Measurements from ENCODE around the gene PIGQ. TPM values are rescaled to one million over a fixed set of nuclear protein-coding genes. Genes with fewer than 3 reads are reported as not detected.

The PIGQ gene
- total RNA-seq, 1 experiment from 2014 or later = 58.0 TPM

GRCh38 chr16:606656-607307 lies 37.0 kb downstream of the PIGQ start:
- no peak overlapping the region for H3K4me2 ChIP-seq (ENCODE audit: insufficient read depth, insufficient read length, low read length)
- TF ChIP-seq CTCF (conservative IDR thresholded peaks at IDR 0.05) = no peak
- H3K4me1 Mint-ChIP-seq = peaks cover 11 to 13% of the 10 kb centered on the region in 2 experiments
- peaks cover 2% of the 10 kb centered on the region for H3K79me1 ChIP-seq (ENCODE audit: insufficient read depth, low read depth, low read length, poor library complexity, severe bottlenecking)
- 0 out of 2 replicates have a peak overlapping the region, but pooled peaks have one; percentile 29 for H2BK15ac ChIP-seq (ENCODE audit: low read depth, low read length)
- no peaks in the 10 kb centered on the region for H4K20me1 ChIP-seq (ENCODE audit: control insufficient read depth, insufficient read depth, insufficient read length)
- no CpG with 5 or more reads among the region's 22 CpGs for WGBS (ENCODE audit: extremely low coverage, insufficient read length, low lambda C conversion rate)
- no peak overlapping the region for H3K56ac ChIP-seq (ENCODE audit: insufficient read length, low read depth, low read length)
- H4K91ac ChIP-seq (ENCODE audit: insufficient read length, low read depth, low read length) = no peak overlapping the region
- H3K9me3 Mint-ChIP-seq = peaks cover 16 to 18% of the 10 kb centered on the region in 2 experiments
- H2BK20ac ChIP-seq (ENCODE audit: low read depth, low read length, poor library complexity, severe bottlenecking) = no peak overlapping the region
- no peak overlapping the region for H2BK5ac ChIP-seq (ENCODE audit: insufficient read length, low read length)
- no peaks in the 10 kb centered on the region for H3K79me2 ChIP-seq (ENCODE audit: insufficient read depth, low read length)
- no peak overlapping the region for H4K5ac ChIP-seq (ENCODE audit: insufficient read length, low read depth, low read length)
- no peak overlapping the region for H2AFZ ChIP-seq (ENCODE audit: low read length)
- no peak overlapping the region for H3T11ph ChIP-seq (ENCODE audit: low read length)
- peaks cover 12 to 18% (median 13%) of the 10 kb centered on the region in 3 experiments for H3K36me3 Mint-ChIP-seq (ENCODE audit: insufficient read depth in 1 of 3, low read depth in 3 of 3)
- no peak overlapping the region for H3K4ac ChIP-seq (ENCODE audit: low read depth, low read length)
- H3K23me2 ChIP-seq (ENCODE audit: insufficient read length, low read depth, low read length, poor library complexity, severe bottlenecking) = no peaks in the 10 kb centered on the region
- H3K4me3 Mint-ChIP-seq = no peak overlapping the region
- H3K27ac Mint-ChIP-seq = peak overlapping the region in 1 of 3 experiments; percentile 47; a peak in 1 of 7 replicates
- H3K27me3 ChIP-seq (ENCODE audit: insufficient read depth, low read length) = no peaks in the 10 kb centered on the region
- H4K8ac ChIP-seq (replicated peaks; ENCODE audit: insufficient read length, low read depth, low read length) = no peak overlapping the region
- H2BK12ac ChIP-seq (ENCODE audit: insufficient read length, low read depth, low read length) = no peak overlapping the region
- H3K23ac ChIP-seq (ENCODE audit: insufficient read length, low read depth, low read length) = no peak overlapping the region
- no peak overlapping the region for H3K18ac ChIP-seq (ENCODE audit: insufficient read length, low read depth, low read length)
- H2BK120ac ChIP-seq (ENCODE audit: low read depth, low read length, poor library complexity, severe bottlenecking) = no peak overlapping the region
- peaks cover 12% of the 10 kb centered on the region for H3K27me3 Mint-ChIP-seq (ENCODE audit: low read depth)
- H3K9me3 ChIP-seq (ENCODE audit: control insufficient read depth, low read depth, low read length) = no peaks in the 10 kb centered on the region
- no peak overlapping the region for H3K14ac ChIP-seq (ENCODE audit: insufficient read depth, low read length)
- no peak overlapping the region for H3K27ac ChIP-seq (ENCODE audit: insufficient read length, low read depth, low read length)
- no peak overlapping the region for H2AK5ac ChIP-seq (ENCODE audit: insufficient read length, low read length)
- no peak overlapping the region for H3K9ac ChIP-seq (ENCODE audit: extremely low read depth, insufficient read length, low read length)
- DNase-seq = no peak
- no peaks in the 10 kb centered on the region for H3K4me1 ChIP-seq (ENCODE audit: insufficient read depth, low read length)
